Measurements from ENCODE around the gene CD163.

GRCh38 chr12:7433276-7433822, 70.2 kb downstream of the CD163 start:
- no peak for TF ChIP-seq CTCF (IDR thresholded peaks at IDR 0.05)
- no peak for TF ChIP-seq EZH2phosphoT487 (IDR thresholded peaks at IDR 0.05)
